Measurements from ENCODE around the gene AKAP13.
"Not testable (repeated sequence)": the region's sequence is repeated elsewhere in the genome, so short reads cannot be mapped to it uniquely, and the experiment has no call there.

The AKAP13 gene

GRCh38 chr15:85349062-85349461, 31.3 kb upstream of the AKAP13 start:
- not testable (repeated sequence) for FAIRE-seq; DNase-seq (ENCODE audit: low spot score)

DNA sequence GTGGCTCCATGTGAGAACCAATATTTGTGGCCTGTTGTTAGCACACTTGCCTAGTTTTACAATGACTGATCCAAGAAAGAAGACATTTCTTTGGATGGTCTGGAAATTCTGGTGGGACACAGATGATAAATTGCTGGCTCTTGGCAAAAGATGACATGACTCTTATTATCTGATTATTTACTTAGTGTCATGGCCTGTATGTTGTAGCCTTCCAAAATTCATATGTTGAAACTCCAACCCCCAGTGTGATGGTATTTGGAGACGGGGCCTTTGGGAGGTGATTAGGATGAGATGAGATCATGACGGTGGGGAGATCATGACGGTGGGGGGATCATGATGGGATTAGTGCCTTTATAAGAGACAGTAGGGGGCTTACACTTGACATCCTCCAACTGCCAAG, 30.0 kb upstream of the AKAP13 start:
- FAIRE-seq (no peak), DNase-seq (ENCODE audit: low spot score) (no peak)

GRCh38 chr15:85351501-85351900, 28.9 kb upstream of the AKAP13 start:
- FAIRE-seq; DNase-seq (ENCODE audit: low spot score): not testable (repeated sequence)

GRCh38 chr15:85351965-85352364, 28.4 kb upstream of the AKAP13 start:
- peak; percentile 39 for DNase-seq (ENCODE audit: low spot score)
- no peak for FAIRE-seq

- no peak for DNase-seq (ENCODE audit: low spot score)
Measured at GRCh38 chr15:85353516-85353915, 26.9 kb upstream of the AKAP13 start.

GRCh38 chr15:85354461-85354860, 25.9 kb upstream of the AKAP13 start:
- FAIRE-seq (peak; percentile 50), DNase-seq (ENCODE audit: low spot score) (peak; percentile 94)

More at GRCh38 chr15:85353516-85353915, 26.9 kb upstream of the AKAP13 start:
- FAIRE-seq: no peak

DNA sequence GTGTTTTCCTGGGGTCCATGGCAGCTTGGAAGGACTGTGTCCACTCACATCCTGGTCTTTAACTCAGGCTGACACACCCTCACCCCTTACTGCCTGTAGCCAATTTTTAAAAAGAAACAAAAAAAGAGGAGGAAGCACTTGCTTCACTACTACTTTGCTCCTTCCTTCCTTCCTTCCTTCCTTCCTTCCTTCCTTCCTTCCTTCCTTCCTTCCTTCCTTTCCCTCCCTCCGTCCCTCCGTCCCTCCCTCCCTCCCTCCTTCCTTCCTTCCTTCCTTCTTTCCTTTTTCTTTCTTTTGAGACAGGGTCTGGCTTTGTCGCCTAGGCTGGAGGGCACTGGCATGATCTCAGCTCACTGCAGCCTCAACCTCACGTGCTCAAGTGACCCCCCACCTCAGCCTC, 25.5 kb upstream of the AKAP13 start:
- no peak for FAIRE-seq
- no peak for DNase-seq (ENCODE audit: low spot score)

- DNase-seq (ENCODE audit: low spot score): no peak
- no peak for FAIRE-seq
Measured at GRCh38 chr15:85356276-85356675, 24.1 kb upstream of the AKAP13 start.

- FAIRE-seq: no peak
- DNase-seq (ENCODE audit: low spot score): no peak
Measured at GRCh38 chr15:85361323-85361722, 19.1 kb upstream of the AKAP13 start.

DNA sequence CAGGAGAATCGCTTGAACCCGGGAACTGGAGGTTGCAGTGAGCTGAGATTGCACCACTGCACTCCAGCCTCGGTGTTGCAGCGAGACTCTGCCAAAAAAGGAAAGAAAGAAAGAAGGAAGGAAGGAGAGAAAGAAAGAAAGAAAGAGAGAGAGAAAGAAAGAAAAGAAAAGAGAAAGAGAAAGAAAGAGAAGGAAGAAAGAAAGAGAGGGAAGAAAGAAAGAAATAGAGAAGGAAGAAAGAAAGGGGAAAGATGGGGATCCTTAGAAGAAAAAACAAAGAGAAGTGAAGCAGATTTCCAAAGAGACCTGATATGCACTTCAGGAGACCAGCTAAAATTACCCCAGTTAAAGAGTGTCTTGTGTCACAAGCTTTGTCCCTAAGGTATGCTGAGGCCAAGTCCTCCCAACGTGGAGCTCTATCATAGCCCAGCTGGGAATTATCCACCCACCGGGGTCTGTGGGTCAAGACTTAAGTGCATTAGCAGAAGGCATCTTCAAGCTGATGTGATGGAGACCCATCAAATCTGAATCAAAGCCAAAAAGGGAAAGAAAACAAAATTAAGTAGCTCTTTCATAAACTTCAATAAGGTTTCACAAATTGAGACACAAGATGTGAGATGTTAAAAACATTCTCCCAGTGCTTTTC, 17.8 kb upstream of the AKAP13 start:
- FAIRE-seq: no peak
- no peak for DNase-seq (ENCODE audit: low spot score)

DNA sequence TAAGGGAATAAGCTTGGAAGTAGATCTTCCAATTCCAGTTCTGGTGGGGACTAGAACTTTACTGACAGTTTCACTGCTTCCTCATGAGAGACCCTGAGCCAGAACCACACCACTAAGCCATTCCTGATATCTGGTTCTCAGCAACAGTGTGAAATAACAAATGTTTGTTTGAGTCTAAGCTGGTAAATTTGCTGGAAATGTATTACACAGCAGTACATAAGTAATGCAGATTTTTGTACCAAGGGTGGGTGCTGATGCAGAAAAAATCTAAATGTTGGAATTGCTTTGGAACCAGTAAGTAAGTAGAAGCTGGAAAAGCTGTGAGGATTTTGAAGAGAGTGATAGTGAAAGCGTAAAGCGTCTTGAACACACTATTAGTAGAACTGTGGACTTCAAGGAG, 14.4 kb upstream of the AKAP13 start:
- no peak for DNase-seq (ENCODE audit: low spot score)
- no peak for FAIRE-seq

DNA sequence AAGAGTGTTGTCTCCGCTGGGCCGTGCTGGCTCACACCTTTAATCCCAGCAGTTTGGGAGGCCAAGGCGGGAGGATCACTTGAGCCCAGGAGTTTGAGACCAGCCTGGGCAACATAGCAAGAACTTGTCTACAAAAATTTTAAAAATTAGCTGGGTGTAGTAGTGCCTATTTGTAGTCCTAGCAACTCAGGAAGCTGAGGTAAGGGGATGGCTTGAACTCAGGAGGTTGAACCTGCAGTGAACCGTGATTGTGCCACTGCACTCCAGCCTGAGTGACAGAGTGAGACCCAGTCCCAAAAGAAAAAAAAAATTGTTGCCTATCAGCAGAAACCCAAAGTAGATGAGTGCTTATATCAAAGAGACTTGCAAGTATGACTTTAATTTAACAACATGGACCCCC, 12.7 kb upstream of the AKAP13 start:
- DNase-seq (ENCODE audit: low spot score) (no peak), FAIRE-seq (no peak)

DNA sequence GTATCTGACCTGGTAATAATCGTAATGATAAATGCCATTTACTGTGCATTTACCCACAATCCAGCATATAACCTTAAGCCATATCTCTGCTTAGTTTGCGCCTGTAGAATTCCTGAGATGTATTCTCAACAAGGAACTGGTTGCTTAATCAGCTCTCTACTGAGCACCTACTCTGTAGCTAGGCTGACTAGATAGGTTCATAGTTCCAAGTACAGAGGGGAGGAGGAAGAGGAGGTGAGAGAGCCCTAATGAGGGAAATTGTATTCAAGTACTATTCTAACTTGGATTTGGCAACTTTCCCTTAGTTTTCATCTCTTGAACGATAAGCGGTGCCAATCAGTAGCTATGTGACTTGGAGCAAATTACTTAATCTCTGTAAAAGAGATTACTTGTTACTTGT, 5.6 kb upstream of the AKAP13 start:
- no peak for FAIRE-seq
- no peak for DNase-seq (ENCODE audit: low spot score)

DNA sequence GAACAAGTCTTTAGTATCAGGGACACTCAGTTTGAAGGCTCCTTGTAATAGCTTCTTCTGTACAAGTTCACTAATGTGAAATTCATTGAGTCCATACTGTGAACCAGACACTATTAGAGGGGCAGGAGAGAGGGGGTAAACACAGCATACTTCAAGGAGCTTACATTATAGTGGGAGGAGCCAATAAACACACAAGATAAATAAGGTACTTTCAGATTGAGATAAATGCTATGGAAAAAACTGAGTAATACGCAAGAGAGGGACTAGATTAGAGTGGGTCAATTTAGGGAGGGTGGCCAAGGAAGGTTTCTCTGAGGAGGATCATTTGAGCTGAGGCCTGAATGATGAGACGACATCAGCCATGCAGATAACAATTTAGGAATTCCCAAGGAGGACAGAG, 3.1 kb upstream of the AKAP13 start:
- FAIRE-seq: no peak
- no peak for DNase-seq (ENCODE audit: low spot score)

GRCh38 chr15:85377986-85378385, 2.4 kb upstream of the AKAP13 start:
- no peak for DNase-seq (ENCODE audit: low spot score)
- no peak for FAIRE-seq

DNA sequence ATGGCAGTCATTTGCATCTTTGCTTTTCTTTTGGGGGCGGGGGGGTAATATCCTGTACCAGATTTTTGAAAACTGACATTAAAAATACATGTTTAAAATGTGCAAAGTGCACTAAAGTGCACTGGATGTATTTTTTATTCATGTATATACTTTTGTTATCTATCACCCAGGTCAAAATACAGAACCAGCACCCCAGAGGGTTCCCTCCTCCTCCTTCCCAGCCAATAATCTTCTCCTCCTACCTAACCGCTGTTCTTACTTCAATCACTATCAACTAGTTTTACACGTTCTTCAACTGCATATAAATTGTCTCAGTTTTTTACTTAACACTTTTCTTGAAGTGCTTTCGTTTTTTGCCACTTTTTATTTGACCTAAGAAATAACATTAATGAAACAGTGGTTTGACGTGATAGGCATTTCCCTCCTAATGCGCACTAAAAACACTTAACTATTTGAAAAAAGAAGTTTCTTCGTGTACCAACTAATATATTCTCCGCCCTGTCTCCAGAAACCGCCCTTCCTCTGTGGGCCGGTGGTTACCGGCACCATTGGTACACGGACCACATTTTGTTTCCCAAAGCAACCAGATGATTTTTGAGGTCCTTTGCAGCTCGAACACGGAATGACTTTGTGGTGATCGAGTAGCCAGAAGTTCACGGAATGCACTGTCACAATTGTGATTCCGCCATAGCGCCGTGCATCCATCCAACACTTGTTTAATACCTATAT, 836 bp upstream of the AKAP13 start:
- no peak for FAIRE-seq
- peak; percentile 21 for DNase-seq (ENCODE audit: low spot score)

DNA sequence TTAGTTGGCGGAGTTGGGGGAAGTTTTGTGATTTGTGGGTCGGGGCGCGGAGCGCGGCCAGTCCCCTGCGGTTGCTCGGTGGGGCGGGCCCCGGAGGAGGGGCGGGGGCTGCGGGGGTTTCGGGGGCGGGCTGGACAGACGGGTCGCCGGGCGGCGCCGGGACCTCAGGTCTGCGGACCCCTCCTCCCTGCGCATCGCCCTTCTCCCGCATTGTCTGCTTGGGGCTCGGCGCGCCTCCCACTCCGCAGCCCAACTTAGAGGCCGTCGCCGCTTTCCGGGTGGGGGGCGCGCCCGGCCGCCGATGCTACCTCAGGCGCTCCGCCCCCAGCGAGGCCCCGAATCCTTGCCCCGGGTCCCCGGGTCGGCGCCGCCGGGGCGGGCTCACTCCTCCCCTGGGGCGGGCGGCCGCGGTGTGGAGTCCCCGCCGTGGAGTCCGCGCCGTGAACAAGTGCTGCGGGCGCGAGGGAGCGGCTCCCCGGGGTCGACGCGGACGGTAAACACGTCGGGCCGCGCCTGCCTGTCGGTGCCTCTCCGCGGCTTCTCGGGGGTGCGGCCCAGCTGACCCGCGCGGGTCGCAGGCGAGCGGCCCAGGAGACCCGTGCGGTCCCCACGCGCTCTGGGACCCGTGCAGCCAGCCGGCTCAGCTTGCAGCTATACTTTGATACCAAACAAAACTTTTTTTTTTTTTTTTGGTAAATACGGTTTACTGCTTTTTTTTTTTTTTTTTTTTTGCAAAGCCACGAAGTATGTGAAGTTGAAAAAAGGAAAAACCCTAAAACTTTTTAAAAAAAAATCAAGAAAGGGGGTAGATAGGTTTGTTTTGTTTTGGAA, 624 bp downstream of the AKAP13 start:
- FAIRE-seq (no peak), DNase-seq (ENCODE audit: low spot score) (no peak)

GRCh38 chr15:85381850-85382751, 1.7 kb downstream of the AKAP13 start:
- no peak for FAIRE-seq
- DNase-seq (ENCODE audit: low spot score): no peak

- FAIRE-seq: no peak
Measured at GRCh38 chr15:85382942-85383341, 2.5 kb downstream of the AKAP13 start.

GRCh38 chr15:85383470-85384148, 3.2 kb downstream of the AKAP13 start:
- FAIRE-seq (no peak), DNase-seq (ENCODE audit: low spot score) (no peak)

More at GRCh38 chr15:85382942-85383341, 2.5 kb downstream of the AKAP13 start:
- no peak for DNase-seq (ENCODE audit: low spot score)

DNA sequence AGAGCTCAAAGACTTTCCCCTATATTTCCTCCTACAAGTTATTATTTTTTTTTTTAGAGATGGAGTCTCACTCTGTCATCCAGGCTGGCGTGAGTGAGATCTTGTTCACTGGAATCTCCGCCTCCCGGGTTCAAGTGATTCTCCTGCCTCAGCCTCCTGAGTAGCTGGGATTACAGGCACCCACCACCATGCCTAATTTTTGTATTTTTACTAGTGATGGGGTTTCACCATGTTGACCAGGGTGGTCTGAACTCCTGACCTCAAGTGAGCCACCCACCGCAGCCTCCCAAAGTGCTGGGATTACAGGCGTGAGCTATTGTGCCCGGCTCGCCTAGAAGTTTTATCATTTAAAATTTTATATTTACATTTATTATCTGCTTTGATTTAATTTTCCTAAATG, 5.9 kb downstream of the AKAP13 start:
- DNase-seq (ENCODE audit: low spot score) (no peak), FAIRE-seq (no peak)

All from RCC 7860 (cell line).